Activated CD8-positive, alpha-beta memory T cell treated with anti-CD3 and anti-CD28 coated beads for 48 hours (primary cell): ENCODE results near the gene PDE4B.
"Not testable (repeated sequence)": the region's sequence is repeated elsewhere in the genome, so short reads cannot be mapped to it uniquely, and the experiment has no call there.

Source experiments
- DNase-seq, 3 experiments: peaks; one replicate each; pipeline ENCODE4 v3.0.0-alpha.2; 2020; ENCODE audit warnings: low read depth in 2 of 3, low spot score in 2 of 3

PDE4B gene

GRCh38 chr1:65992165-65992821 lies 199.6 kb downstream of the PDE4B start:
- no peak for DNase-seq

GRCh38 chr1:65992831-65993271 lies 200.2 kb downstream of the PDE4B start:
- DNase-seq = no peak

DNA sequence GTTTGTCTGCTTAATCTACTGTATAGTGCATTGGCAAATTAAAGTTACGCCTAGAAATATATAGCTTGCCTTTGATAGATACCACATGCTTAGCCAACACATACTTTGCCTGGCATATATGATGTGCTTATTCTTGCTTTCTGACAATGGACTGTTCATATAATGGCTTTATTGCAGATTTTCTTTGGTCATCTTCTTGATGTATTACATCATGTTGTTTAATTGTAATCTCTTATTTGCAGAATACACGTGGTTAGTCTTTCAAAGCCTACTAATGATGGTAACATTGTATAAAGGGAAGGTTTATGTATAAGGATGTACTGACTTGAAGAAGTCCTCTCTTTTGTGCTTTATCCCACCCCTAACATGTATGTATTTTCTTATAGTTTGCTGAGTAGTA lies 201.5 kb downstream of the PDE4B start:
- DNase-seq = no peak

GRCh38 chr1:65995336-65995735 lies 202.6 kb downstream of the PDE4B start:
- DNase-seq = no peak

DNA sequence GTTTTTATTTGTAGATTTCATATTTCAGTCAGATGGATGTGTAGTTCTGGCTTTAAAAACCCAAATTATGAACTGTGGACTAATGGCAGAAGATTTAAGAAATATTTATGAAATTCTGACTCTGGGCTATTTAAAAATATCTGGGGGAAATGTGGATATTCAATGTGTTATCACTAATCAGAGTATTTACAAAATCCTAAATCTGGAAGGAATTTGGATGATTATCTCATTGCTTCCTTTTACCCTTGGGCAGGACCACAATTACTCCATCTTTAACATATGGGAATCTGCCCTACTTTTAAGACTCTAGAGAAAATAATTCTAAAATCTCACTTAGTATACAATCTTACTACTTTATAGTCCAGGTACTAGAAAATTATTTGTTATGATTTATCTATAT lies 203.2 kb downstream of the PDE4B start:
- no peak for DNase-seq

DNA sequence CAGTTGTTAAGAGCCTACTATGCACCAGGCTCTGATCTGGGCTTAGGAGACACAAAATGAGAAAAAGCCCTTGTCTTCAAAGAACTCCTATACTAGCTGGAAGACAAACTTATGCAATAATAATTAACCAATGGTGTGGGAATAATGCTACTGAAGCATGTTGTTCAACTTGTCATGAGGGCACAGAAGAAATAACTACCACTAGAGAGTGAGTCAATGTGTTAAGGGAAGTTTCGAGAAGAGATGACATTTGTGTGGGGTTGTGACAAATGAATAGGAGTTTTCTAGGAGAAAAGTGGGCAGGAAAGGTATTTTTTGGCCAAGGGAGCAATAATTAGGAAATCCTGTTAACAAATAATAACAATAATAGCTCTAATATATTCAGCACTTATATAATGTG lies 205.0 kb downstream of the PDE4B start:
- no peak for DNase-seq

GRCh38 chr1:65998763-65999583 lies 206.3 kb downstream of the PDE4B start:
- no peak for DNase-seq

DNA sequence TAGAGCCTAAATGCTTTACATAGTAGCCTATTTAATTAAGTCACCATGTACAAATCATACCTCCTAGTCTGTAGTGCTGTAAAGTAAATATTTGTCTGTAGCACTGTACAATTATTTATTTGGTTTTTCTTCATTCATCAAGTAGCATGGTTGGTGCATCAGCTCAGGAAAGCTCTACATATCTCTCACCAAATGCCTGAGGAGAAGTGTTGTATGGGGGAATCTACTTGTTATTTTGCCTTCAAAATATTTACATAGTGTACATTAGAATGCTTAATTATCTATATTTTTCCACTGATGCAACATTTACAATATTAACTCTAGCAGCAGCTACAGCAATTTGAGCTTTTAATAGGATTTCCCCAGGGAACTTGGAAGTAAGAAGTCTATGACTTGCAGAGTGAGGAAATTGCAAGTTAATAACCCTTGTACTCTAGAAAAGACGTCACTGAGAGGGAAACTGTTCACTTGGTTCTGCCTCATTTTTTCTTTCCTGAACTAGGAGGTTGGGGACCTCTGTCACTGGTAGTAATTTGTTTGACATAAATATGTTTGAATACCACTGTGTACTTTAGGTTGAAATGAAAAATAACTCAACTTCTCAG lies 207.4 kb downstream of the PDE4B start:
- no peak for DNase-seq

GRCh38 chr1:66003690-66004089 lies 211.0 kb downstream of the PDE4B start:
- no peak for DNase-seq

GRCh38 chr1:66006534-66006933 lies 213.8 kb downstream of the PDE4B start:
- not testable (repeated sequence) for DNase-seq

GRCh38 chr1:66012106-66012784 lies 219.6 kb downstream of the PDE4B start:
- no peak for DNase-seq

- DNase-seq = no peak
Observed at GRCh38 chr1:66013371-66013770, 220.7 kb downstream of the PDE4B start.

- DNase-seq = no peak
Observed at GRCh38 chr1:66022904-66023620, 230.4 kb downstream of the PDE4B start.

- no peak for DNase-seq
Observed at GRCh38 chr1:66025188-66025587, 232.5 kb downstream of the PDE4B start.

- no peak for DNase-seq
Observed at GRCh38 chr1:66028035-66028434, 235.3 kb downstream of the PDE4B start.

DNA sequence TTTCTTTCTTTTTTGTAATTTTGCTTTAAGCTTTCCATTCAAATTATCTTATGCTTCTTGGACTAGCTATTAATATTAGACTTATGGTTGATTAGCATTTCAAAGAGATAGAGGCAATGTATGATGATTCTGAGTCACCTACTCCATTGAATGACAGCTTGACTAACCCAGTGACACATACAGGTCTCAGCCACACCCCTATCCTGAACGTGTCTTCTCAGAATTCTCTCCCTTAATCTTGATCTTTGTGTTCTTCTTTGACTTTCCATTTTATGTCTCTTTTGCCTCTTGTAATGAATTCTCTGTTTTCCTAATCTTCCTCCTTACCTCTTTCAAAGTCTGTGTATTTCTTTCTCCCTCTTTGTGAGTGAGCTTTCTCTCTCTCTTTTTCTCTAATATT lies 241.1 kb downstream of the PDE4B start:
- no peak for DNase-seq

- DNase-seq = no peak
Observed at GRCh38 chr1:66035616-66036245, 243.0 kb downstream of the PDE4B start.

DNA sequence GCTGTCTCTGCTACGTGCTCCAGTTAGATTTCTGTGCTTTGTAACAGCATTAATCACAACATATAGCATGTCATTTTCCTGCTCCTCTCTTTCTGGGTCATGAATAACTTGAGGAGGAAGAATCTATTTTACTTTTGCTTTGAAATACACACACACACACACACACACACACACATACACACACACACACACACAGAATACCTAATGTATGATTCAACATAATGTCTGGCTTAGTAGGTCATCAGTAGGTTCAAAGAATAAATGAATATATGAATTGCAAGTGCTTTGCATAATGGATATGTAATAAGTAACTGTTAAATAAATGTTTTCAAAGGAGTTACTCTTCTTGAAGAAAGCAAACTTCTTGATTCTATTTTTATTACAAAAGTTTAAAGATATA lies 249.0 kb downstream of the PDE4B start:
- no peak for DNase-seq

- DNase-seq = no peak
Observed at GRCh38 chr1:66043186-66043585, 250.5 kb downstream of the PDE4B start.

GRCh38 chr1:66044912-66045311 lies 252.2 kb downstream of the PDE4B start:
- DNase-seq = no peak

GRCh38 chr1:66046415-66046814 lies 253.7 kb downstream of the PDE4B start:
- no peak for DNase-seq
